NCI-H748 treated with DMSO at 0.1 percent for 48 hours (cell line): Measurements from ENCODE around the gene PRCC.
"Not testable (repeated sequence)": the region's sequence is repeated elsewhere in the genome, so short reads cannot be mapped to it uniquely, and the experiment has no call there.

Experiments
- DNase-seq: peaks from one replicate; lab custom pipeline; 2025; lab: John Stamatoyannopoulos, UW

Gene PRCC

GRCh38 chr1:156760796-156761104 lies 6.6 kb upstream of the PRCC start:
- no peak for DNase-seq

GRCh38 chr1:156765136-156765535 lies 2.2 kb upstream of the PRCC start:
- DNase-seq: not testable (repeated sequence)

- DNase-seq: no peak
These were observed 1.7 kb upstream of the PRCC start for GRCh38 chr1:156765666-156766065.

- peak; percentile 58 for DNase-seq
These were observed 836 bp upstream of the PRCC start for GRCh38 chr1:156766298-156767100.

- peak; percentile 13 for DNase-seq
These were observed 707 bp downstream of the PRCC start for GRCh38 chr1:156767879-156768604.

- no peak for DNase-seq
These were observed 1.4 kb downstream of the PRCC start for GRCh38 chr1:156768610-156769295.

GRCh38 chr1:156772222-156772621 lies 4.9 kb downstream of the PRCC start:
- DNase-seq: no peak

- DNase-seq: no peak
These were observed 5.6 kb downstream of the PRCC start for GRCh38 chr1:156772728-156773497.

GRCh38 chr1:156773607-156774006 lies 6.3 kb downstream of the PRCC start:
- no peak for DNase-seq

GRCh38 chr1:156775799-156776198 lies 8.5 kb downstream of the PRCC start:
- no peak for DNase-seq

- no peak for DNase-seq
These were observed 9.6 kb downstream of the PRCC start for GRCh38 chr1:156776942-156777341.

GRCh38 chr1:156777573-156777972 lies 10.2 kb downstream of the PRCC start:
- DNase-seq: no peak

- DNase-seq: no peak
These were observed 14.4 kb downstream of the PRCC start for GRCh38 chr1:156781585-156782186.

- DNase-seq: no peak
These were observed 18.1 kb downstream of the PRCC start for GRCh38 chr1:156785458-156785857.

GRCh38 chr1:156786640-156787039 lies 19.3 kb downstream of the PRCC start:
- DNase-seq: no peak

GRCh38 chr1:156788136-156788535 lies 20.8 kb downstream of the PRCC start:
- no peak for DNase-seq

- no peak for DNase-seq
These were observed 22.4 kb downstream of the PRCC start for GRCh38 chr1:156789621-156790318.

GRCh38 chr1:156794506-156795373 lies 27.4 kb downstream of the PRCC start:
- DNase-seq: no peak

- no peak for DNase-seq
These were observed 28.0 kb downstream of the PRCC start for GRCh38 chr1:156795374-156795733.

- no peak for DNase-seq
These were observed 28.5 kb downstream of the PRCC start for GRCh38 chr1:156795787-156796186.
